ENCODE data around the gene TDRD12. TPM values are rescaled to one million over a fixed set of nuclear protein-coding genes. Genes with fewer than 3 reads are reported as not detected.

TDRD12 gene, protein sequence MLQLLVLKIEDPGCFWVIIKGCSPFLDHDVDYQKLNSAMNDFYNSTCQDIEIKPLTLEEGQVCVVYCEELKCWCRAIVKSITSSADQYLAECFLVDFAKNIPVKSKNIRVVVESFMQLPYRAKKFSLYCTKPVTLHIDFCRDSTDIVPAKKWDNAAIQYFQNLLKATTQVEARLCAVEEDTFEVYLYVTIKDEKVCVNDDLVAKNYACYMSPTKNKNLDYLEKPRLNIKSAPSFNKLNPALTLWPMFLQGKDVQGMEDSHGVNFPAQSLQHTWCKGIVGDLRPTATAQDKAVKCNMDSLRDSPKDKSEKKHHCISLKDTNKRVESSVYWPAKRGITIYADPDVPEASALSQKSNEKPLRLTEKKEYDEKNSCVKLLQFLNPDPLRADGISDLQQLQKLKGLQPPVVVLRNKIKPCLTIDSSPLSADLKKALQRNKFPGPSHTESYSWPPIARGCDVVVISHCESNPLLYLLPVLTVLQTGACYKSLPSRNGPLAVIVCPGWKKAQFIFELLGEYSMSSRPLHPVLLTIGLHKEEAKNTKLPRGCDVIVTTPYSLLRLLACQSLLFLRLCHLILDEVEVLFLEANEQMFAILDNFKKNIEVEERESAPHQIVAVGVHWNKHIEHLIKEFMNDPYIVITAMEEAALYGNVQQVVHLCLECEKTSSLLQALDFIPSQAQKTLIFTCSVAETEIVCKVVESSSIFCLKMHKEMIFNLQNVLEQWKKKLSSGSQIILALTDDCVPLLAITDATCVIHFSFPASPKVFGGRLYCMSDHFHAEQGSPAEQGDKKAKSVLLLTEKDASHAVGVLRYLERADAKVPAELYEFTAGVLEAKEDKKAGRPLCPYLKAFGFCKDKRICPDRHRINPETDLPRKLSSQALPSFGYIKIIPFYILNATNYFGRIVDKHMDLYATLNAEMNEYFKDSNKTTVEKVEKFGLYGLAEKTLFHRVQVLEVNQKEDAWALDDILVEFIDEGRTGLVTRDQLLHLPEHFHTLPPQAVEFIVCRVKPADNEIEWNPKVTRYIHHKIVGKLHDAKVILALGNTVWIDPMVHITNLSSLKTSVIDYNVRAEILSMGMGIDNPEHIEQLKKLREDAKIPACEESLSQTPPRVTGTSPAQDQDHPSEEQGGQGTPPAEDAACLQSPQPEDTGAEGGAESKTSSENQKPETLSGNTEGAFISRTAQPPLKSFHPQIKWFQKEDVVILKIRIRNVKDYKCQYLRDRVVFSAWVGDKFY (N-terminal part only)
- 0.10 TPM in 1 of 2 replicates, not detected in the other for polyA plus RNA-seq

DNA sequence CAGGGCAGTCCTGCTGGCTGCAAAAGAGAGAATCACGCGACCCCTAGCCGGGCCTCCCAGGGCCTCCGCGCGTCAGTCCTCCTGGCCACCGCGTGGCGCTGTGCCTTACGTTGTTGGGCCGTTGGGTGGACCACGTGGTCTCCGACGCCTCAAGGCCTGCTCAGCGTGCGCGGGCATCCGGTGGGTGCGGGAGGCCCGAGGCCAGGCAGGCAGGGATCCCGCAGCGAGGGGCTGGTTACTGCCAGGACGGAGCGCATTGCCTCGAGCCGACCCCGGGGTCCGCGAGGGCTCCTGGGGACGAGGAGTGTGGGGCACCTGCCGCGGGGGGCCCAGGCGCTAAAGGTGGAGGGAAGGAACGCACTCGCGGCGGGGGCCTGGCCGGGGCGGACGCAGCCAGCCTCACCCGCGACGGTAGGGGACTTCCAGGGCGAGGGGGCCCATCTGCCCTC is at the start of gene TDRD12:
Gene TDRD12 (plus strand): TSS at position 157 of the 449 bp plus-strand sequence. CDS start 306 bp downstream, outside the sequence.

DNA sequence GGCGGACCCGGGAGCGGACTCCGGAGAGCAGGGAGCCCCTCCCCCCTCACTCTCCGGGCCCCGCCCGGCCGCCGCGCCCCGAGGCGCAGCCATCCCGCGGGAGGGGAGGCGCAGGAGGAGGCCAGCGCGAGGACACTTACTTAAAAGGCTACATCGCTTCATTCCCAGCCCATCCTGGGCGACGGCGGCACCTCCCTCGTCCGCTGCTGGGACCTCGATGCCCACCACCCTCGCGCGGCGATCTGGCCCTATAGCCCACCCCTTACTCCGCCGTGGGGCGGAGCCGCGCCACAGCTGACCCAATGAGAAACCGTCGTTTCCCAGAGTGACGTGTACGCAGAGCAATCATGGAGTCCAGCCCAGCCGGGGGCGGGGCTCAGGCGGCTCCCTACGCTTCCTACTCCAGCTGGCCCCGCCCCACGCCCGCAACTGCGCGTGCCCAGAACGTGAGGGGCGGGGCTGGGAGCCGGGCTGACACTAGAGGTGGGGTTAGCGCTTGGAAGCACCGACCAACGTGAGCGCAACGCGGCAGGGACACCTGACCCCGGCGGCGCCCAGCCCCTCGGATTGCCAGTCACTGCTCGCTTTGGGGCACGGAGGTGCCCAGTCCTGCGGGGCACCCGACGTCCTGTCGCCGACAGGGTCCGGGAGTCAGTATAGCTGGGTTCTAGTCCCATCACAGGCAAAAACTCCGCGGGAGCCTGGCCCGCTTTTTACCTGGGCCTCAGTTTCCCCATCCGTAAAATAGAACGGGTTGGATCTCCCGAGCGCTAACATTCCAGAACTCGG is 44.4 kb upstream of the TDRD12 start, which contains the start of gene ANKRD27:
Gene ANKRD27 (minus strand): TSS at position 250 of the 789 bp plus-strand sequence. CDS start 16,165 bp downstream, outside the sequence.

DNA sequence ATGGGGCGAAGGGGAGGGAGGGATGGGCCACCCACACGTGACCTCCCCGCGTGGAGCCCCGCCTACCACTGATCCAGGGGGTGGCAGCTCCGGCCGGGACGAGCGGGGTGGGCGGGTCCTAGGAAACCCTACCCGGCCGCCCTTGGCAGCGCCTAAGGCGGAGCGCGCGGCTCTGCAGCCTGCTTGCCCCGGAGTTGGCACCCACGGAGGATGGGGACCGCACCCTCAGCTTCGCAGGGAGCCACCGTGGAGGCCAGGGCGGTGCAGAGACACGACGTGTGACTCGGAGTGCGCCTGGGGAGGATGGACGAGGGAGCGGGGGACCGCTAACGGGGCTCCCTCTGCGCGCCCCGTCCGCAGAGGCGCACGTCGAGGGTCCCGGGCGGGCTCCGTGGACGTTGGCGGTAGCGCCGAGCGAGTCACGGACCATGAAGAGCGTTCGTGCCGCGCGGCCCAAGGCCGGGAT is 43.8 kb upstream of the TDRD12 start, which contains the start of gene RGS9BP:
Gene RGS9BP (plus strand): TSS at position 129 of the 466 bp plus-strand sequence. CDS start 416 bp downstream, outside the sequence.

DNA sequence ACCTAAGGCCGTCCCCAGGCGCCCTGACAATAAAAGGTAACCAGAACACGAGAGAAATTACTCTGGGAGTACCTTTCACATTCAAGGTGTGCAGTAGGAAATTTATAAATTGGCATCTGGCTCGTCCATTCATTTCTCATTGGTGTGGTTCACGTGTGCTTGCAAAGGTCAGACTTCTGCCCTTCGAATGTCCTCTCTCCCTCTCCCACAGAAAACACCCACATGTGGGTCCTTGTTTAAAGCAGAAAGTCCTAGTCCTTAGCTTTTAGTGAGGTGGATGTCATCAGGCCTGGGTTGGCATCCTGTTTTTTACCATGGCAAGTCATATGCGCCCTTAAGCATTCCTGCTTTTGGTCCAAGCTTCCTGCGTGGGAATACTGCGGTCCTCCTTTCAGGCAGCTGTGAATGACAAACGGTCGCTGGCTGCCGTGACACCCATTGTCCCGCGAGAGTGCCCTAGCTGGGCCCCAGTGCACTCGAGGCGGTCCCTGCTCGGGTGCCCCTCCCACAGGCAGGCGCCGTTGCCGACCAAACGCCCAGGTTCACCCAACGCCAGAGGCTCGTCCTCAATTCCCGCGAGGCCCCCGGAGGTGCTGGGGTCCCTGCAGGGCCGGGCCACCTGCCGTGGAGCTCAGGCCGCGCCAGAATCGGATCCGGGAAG is 28.1 kb upstream of the TDRD12 start, which contains the start of gene NUDT19:
Gene NUDT19 (plus strand): TSS at position 531 of the 661 bp plus-strand sequence. CDS start 140 bp downstream, outside the sequence.

DNA sequence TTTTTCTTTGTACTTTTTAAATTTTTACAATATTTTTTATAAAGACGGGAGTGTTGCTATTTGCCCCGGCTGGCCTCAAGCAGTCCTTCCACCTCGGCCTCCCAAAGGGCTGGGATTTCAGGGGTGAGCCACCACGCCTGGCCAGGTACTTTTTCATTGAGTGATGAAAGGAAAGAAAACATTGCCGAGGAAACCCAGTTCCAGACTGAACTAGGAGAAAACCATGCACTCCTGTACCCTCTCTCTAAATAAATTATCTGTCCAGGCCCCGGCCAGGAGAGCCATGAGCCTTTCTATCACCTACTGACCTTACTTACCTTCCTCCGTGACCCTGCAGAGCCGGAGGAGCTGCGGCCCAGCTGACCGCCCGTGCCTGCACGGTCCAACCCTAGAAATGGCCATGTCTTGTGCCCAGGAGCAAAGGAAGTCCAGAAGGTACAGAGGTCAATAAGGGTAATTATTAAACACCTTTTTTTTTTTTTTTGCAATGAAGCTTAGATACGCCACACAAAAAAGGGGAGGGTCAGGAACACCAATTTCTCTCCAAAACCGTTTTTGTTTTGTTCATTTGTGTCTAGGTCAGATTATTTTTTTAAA is 149.9 kb downstream of the TDRD12 start, which contains the start of gene SLC7A9:
Gene SLC7A9 (minus strand): TSS at position 399 of the 597 bp plus-strand sequence. CDS start 1,233 bp downstream, outside the sequence.

Other genes starting within 250 kb of the TDRD12 start
- 274 and 277 TPM in 2 replicates for gene PDCD5, start 138.6 kb upstream of the TDRD12 start, polyA plus RNA-seq
- 4.8 and 7.5 TPM in 2 replicates for gene ANKRD27, start 44.6 kb upstream of the TDRD12 start, polyA plus RNA-seq
- gene RGS9BP, start 43.9 kb upstream of the TDRD12 start, polyA plus RNA-seq, result 1.1 TPM in 1 of 2 replicates, not detected in the other
- 2.1 and 7.5 TPM in 2 replicates for gene NUDT19, start 27.9 kb upstream of the TDRD12 start, polyA plus RNA-seq
- gene SLC7A9, start 150.0 kb downstream of the TDRD12 start, polyA plus RNA-seq, result 0.63 and 3.4 TPM in 2 replicates

Data from Purkinje cell (primary cell).